Fibroblast of the aortic adventitia (primary cell): ENCODE measurements around the gene DNMT3A. TPM values are rescaled to one million over a fixed set of nuclear protein-coding genes. Genes with fewer than 3 reads are reported as not detected.

ENCODE experiments used
- DNase-seq: peaks from one replicate; pipeline ENCODE4 v3.0.0-alpha.2; 2010; ENCODE audit warnings: low read depth
- H3K4me3 ChIP-seq: 2 replicates; pipeline ENCODE4 v1.5.1; 2011; ENCODE audit warnings: low read depth, mild to moderate bottlenecking, control low read depth, low read length, moderate library complexity
- total RNA-seq: library from RNA; depleted of rRNA; stranded (reverse); fragments of >200 nt; gene quantifications from 2 replicates; pipeline ENCODE4 v1.2.3, GENCODE V29; 2012; ENCODE audit warnings: low replicate concordance
- TF ChIP-seq, protein P1 (sequence below): IDR thresholded peaks from 2 replicates; pipeline ENCODE4 v1.5.1; 2011; ENCODE audit warnings: mild to moderate bottlenecking, low read length, control low read depth, inconsistent platforms; ENCODE audit not compliant: insufficient read depth

DNMT3A gene
- total RNA-seq, 1 donor: 10.8 TPM

DNA sequence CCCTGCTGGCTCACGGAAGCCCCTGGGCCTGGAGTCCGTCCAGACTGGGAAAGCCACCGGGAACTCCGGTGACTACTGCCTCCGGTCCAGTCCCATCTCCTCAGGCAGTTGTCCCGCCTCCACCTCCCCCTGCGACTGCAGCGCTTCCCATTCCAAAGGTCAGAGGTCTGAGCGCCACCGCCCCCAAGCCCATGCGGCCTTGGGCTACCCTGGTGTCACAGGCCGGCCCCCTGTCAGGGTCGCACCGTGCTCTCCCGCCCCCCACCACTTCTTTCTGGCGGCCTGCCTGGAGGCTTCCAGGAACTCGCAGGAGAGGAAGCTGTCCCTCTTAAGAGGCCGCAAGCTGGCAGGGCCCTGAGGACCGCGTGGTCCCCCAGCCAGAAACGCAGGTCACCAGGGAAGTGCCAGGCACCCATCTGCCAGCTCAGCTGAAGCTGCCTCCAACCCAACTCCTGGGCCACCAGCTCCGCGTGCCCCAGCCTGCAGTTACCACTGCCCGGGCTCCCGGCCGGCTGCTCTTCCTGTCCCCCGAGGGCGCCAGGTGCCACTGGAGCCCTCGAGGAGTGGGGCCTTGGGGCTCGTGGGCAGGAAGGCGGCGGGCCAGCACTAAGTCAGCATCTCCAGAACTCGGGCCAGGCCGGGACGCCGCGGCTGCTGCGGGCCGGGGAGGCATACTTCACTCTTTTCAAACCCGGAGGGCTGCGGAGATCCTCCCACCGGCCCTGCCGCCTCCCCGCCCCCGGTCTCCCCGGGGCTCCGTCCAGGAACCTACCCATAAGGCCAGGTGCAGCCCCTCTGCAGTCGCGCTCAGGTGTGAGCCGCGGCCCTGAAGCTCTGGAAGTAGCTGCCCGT is 90.1 kb downstream of the DNMT3A start:
- TF ChIP-seq, protein P1, sequence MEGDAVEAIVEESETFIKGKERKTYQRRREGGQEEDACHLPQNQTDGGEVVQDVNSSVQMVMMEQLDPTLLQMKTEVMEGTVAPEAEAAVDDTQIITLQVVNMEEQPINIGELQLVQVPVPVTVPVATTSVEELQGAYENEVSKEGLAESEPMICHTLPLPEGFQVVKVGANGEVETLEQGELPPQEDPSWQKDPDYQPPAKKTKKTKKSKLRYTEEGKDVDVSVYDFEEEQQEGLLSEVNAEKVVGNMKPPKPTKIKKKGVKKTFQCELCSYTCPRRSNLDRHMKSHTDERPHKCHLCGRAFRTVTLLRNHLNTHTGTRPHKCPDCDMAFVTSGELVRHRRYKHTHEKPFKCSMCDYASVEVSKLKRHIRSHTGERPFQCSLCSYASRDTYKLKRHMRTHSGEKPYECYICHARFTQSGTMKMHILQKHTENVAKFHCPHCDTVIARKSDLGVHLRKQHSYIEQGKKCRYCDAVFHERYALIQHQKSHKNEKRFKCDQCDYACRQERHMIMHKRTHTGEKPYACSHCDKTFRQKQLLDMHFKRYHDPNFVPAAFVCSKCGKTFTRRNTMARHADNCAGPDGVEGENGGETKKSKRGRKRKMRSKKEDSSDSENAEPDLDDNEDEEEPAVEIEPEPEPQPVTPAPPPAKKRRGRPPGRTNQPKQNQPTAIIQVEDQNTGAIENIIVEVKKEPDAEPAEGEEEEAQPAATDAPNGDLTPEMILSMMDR: no peak
- no peak for DNase-seq
- H3K4me3 ChIP-seq: peak overlapping the region; percentile 51

DNA sequence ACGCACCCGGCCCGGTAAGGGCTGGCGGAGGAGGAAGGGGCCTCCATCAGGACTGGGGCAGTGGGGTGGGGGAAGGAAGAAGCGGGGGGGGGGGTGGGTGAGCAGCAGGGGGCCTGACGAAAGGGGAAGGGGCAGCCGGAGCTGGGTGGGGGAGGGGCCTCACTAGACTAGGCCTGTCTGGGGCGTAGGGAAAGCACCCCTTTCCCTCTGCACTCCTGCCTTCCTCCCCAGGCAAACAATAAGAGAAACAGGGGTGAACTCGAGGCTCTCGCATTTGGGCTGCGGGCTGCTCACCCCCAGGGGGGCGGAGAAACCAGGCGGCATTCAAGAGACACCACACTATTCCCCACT is 90.7 kb downstream of the DNMT3A start:
- no peak for DNase-seq
- TF ChIP-seq, protein P1: no peak
- no peak overlapping the region for H3K4me3 ChIP-seq

DNA sequence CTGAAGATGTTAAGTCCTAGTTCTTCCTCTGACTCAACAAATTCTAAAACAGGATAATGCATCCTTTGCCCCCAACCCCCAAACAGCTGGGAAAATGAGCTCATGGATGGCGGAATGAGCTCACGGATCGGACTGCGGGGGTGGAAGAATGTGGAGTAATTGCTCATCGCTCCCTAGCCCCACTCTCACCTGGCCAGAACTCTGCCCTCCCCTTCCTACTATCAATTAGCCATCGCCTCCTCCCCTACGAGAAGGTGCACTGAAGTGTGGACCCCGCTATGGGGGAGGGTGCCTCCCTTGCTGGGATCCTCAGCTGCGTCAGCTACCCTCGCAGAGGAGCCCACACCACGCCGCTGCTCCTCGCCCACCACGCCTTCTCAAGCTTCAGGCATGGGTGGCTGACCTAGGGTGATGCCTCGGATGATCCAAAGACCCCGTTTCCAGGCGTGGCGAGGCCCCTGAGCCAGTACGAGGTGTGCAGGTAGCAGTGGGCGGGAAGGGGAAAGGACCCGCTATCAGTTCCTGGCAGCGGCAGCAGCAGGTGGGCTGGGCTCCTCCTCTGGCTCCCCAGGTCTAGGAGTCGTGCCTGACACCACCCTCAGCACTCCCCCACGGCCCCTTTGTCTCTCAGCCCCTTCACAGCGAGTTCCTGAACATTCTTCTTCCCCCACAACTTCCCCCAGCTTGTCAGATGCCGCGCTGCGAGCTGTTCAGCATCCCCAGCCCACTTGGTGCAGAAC is 91.2 kb downstream of the DNMT3A start:
- TF ChIP-seq, protein P1: no peak
- no peak overlapping the region for H3K4me3 ChIP-seq
- no peak for DNase-seq

DNA sequence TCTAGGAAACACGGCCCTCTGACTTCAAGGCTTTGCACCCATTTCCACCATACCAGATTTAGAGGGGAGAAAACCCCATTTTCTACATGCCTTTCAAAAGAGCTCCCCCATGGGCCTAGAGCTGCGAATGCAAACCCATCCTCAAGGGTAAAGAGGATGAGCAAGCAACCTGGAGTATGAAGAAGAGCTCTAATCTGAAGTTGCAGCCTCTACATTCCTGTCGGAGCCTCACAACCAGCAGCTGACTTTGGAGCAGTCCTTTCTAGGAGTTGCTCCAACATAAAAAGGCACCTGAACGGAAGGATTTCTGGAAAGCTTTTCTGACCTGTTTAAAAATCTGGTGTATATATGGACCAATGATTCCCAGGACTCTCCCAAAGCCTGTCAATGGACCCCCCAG is 91.9 kb downstream of the DNMT3A start:
- TF ChIP-seq, protein P1: no peak
- DNase-seq: no peak
- H3K4me3 ChIP-seq: no peak overlapping the region

DNA sequence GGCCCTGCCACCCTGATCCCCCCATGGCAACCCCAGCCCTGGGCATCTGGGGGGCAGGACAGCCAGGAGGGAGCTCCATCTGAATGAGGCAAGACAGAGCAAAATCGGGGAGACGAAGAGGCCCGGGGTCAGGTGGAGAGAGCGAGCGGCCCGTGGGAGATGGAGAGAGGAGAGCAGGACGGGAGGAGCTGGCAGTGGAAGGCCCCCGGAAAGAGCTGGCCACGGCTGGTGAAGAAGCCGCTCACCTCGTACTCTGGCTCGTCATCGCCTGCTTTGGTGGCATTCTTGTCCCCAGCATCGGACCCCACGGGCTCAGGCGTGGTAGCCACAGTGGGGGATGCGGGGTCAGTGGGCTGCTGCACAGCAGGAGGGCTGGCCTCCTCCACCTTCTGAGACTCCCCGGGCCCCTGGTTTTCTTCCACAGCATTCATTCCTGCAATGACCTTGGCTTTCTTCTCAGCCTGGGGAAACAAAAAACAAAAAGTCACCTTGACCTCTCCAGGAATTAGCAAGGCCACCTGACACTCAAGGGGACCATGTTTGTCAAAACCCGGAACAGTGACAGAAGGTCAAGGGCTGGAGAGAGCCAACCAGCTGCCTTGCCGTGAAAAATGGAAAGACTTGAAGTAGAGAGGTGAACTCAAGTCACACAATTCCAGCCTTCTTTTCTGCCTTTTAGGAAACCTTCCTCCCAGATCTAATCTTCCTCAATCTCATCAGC is 93.8 kb downstream of the DNMT3A start:
- TF ChIP-seq, protein P1: no peak
- DNase-seq: no peak

DNA sequence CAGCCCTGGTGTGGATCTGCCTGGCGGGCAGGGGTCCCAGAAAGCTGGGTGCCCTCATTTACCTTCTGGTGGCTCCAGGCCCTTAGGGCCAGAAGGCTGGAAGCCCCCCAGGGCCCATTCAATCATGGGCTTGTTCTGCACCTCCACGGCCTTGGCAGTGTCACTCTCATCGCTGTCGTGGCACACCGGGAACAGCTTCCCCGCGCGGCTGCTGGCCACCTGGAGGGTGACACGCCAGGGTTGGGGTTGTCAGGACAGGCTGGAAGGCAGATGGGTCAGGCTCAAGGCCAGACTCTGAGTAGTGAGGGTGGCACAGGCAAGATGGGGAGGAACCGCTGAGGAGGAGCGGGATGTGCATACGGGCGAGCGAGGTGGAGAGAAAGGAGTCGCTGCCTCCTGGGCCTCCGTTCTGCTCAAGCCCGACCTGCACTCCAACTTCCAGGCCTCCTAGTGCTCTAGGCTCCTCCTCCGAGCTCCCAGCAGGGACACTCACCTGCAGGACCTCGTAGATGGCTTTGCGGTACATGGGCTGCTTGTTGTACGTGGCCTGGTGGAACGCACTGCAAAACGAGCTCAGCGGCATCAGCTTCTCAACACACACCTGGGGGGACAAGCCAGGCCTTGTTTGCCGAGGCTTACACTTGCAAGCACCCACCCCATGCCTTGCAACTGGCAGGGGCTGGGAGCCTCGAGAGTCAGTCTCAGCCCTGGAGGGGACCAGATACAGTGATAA is 95.0 kb downstream of the DNMT3A start:
- no peak overlapping the region for H3K4me3 ChIP-seq
- TF ChIP-seq, protein P1: no peak
- DNase-seq: no peak

More for the DNA sequence above, 93.8 kb downstream of the DNMT3A start:
- no peak overlapping the region for H3K4me3 ChIP-seq
